ENCODE measurements around the gene RNF146.

The RNF146 gene

GRCh38 chr6:127282184-127282583 lies 15.5 kb downstream of the RNF146 start:
- TF ChIP-seq CTCF (IDR thresholded peaks at IDR 0.05; ENCODE audit: low read depth, low read length): no peak
- no peak overlapping the region for H3K4me3 ChIP-seq (ENCODE audit: low read depth, low read length)

GRCh38 chr6:127288705-127289104 lies 22.0 kb downstream of the RNF146 start:
- H3K4me3 ChIP-seq (ENCODE audit: low read depth, low read length): no peak overlapping the region
- no peak for TF ChIP-seq CTCF (IDR thresholded peaks at IDR 0.05; ENCODE audit: low read depth, low read length)

- no peak overlapping the region for H3K4me3 ChIP-seq (ENCODE audit: low read depth, low read length)
- TF ChIP-seq CTCF (IDR thresholded peaks at IDR 0.05; ENCODE audit: low read depth, low read length): no peak
Measured at GRCh38 chr6:127289934-127290333, 23.3 kb downstream of the RNF146 start.

GRCh38 chr6:127290391-127291265 lies 24.0 kb downstream of the RNF146 start:
- TF ChIP-seq CTCF (IDR thresholded peaks at IDR 0.05; ENCODE audit: low read depth, low read length): no peak
- H3K4me3 ChIP-seq (ENCODE audit: low read depth, low read length): no peak overlapping the region

- no peak for TF ChIP-seq CTCF (IDR thresholded peaks at IDR 0.05; ENCODE audit: low read depth, low read length)
- H3K4me3 ChIP-seq (ENCODE audit: low read depth, low read length): no peak overlapping the region
Measured at GRCh38 chr6:127291495-127291894, 24.8 kb downstream of the RNF146 start.

GRCh38 chr6:127297502-127298070 lies 30.9 kb downstream of the RNF146 start:
- no peak for TF ChIP-seq CTCF (IDR thresholded peaks at IDR 0.05; ENCODE audit: low read depth, low read length)
- H3K4me3 ChIP-seq (ENCODE audit: low read depth, low read length): no peak overlapping the region

GRCh38 chr6:127298475-127298874 lies 31.8 kb downstream of the RNF146 start:
- no peak for TF ChIP-seq CTCF (IDR thresholded peaks at IDR 0.05; ENCODE audit: low read depth, low read length)
- H3K4me3 ChIP-seq (ENCODE audit: low read depth, low read length): no peak overlapping the region

Measured in WI38 (cell line).